Measurements from ENCODE around the gene CACNB3.
A peak's percentile ranks its signal among the peaks of the same experiment; 100 is the strongest.
"Not testable (repeated sequence)": the region's sequence is repeated elsewhere in the genome, so short reads cannot be mapped to it uniquely, and the experiment has no call there.

The CACNB3 gene

DNA sequence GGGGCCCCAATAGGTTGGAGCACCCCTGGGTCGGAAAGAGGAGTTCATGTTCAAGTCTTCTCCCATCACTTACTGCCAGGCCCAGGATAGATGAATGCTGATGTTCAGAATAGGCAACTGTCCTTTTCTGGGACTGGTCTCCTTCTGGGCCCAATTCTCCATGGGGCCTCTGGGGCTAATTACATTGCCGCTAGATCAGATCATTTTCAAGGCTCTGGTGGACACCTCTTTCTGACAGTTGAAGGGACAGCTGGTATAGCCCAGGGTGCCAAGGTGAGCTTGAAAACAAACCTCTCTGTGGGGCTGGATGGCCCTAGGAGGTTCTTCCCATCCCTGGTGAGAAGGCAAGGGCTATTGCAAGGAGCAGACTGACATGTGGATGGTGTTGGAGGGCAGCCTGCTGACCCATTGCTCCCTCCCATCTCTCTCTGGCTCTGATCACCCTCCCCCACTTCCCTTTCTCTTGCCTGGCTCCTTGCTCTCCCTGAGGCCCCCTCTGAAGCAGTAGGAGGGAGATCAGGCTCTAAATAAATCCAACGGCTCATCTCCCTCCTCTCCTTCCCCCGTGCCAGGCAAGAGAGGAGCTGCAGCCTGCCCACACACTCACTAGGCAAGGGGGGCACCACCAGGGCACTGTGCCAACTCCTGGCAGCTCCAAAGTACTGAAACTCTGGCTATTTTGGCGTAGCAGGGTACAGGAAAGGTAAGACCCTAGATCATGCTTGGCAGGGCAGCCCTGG, 1.9 kb downstream of the CACNB3 start:
- no peak for DNase-seq

DNA sequence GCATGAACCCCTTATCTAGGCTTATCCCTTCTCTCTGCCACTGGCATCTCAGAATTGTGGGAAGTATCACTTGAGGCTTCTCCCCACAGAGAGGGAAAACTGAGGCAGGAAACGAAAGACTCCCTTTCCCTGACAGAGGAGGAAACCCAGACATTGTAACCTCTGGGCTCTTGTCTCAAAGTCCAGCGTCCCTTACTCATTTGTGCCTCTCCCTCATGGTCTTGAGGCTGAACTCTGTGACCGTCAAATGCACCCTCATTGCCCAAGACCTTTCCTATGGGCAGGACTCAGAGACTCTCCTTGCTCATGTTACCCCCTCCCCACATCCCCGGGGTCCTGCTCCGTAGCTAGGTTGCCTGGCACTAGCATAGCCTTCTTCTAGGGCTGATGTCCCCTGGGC, 3.8 kb downstream of the CACNB3 start:
- no peak for DNase-seq

DNA sequence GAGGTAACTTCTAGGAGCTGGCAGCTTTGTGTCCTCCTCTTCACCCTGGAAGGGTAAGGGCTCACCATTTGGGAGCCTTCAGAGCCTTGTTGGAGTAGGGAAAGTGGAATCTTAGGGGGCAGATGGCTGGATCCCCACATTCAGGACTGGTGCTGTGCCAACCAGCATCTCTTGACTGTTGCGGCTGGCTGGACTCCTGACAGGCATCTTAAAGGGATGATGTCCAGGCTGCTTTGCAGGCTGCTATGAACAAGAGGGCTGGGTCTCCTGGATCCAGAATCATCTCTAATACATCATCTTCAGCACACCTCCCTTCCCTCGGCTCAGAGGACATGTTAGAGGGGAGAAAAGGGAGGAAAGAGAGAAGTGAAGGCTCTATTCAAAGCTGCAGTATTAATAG, 4.4 kb downstream of the CACNB3 start:
- DNase-seq = no peak

DNA sequence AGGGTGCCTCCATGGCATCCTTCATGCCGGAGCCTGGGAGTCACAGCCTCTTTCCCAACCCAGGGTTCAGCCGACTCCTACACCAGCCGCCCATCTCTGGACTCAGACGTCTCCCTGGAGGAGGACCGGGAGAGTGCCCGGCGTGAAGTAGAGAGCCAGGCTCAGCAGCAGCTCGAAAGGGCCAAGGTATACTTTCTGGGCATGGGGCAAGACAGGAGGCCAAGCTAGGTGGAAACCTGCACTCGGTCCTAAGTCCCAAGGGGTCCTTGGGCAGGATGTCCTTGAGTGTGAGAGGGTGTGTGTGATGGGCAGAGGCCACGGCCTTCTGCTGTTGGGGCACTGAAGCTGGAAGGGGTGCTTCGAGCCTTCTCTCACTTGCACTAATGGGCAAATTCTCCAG, 5.0 kb downstream of the CACNB3 start:
- no peak for DNase-seq

- DNase-seq = no peak
Measured at GRCh38 chr12:48824112-48824511, 5.8 kb downstream of the CACNB3 start.

GRCh38 chr12:48824905-48825304, 6.6 kb downstream of the CACNB3 start:
- no peak for DNase-seq

- no peak for DNase-seq
Measured at GRCh38 chr12:48826209-48826855, 8.0 kb downstream of the CACNB3 start.

GRCh38 chr12:48827026-48827425, 8.7 kb downstream of the CACNB3 start:
- no peak for DNase-seq

DNA sequence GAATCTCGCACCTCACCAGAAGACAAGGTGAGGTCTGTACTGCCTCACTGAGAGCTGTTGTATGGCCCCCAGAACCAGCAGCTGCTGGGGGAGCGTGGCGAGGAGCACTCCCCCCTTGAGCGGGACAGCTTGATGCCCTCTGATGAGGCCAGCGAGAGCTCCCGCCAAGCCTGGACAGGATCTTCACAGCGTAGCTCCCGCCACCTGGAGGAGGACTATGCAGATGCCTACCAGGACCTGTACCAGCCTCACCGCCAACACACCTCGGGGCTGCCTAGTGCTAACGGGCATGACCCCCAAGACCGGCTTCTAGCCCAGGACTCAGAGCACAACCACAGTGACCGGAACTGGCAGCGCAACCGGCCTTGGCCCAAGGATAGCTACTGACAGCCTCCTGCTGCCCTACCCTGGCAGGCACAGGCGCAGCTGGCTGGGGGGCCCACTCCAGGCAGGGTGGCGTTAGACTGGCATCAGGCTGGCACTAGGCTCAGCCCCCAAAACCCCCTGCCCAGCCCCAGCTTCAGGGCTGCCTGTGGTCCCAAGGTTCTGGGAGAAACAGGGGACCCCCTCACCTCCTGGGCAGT, 9.3 kb downstream of the CACNB3 start:
- DNase-seq = no peak

DNA sequence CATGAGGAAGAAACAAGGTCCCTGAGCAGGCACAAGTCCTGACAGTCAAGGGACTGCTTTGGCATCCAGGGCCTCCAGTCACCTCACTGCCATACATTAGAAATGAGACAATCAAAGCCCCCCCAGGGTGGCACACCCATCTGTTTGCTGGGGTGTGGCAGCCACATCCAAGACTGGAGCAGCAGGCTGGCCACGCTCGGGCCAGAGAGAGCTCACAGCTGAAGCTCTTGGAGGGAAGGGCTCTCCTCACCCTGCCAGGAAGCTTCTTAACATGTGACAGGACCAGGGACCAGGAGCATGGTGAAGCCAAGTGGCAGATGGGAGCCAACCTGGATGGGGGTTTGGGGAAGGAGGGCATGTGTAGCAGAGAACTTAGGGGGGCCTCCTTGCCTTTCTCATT, 10.0 kb downstream of the CACNB3 start:
- no peak for DNase-seq

GRCh38 chr12:48828841-48829575, 10.7 kb downstream of the CACNB3 start:
- DNase-seq = no peak

- DNase-seq = no peak
Measured at GRCh38 chr12:48831257-48831656, 13.0 kb downstream of the CACNB3 start.

DNA sequence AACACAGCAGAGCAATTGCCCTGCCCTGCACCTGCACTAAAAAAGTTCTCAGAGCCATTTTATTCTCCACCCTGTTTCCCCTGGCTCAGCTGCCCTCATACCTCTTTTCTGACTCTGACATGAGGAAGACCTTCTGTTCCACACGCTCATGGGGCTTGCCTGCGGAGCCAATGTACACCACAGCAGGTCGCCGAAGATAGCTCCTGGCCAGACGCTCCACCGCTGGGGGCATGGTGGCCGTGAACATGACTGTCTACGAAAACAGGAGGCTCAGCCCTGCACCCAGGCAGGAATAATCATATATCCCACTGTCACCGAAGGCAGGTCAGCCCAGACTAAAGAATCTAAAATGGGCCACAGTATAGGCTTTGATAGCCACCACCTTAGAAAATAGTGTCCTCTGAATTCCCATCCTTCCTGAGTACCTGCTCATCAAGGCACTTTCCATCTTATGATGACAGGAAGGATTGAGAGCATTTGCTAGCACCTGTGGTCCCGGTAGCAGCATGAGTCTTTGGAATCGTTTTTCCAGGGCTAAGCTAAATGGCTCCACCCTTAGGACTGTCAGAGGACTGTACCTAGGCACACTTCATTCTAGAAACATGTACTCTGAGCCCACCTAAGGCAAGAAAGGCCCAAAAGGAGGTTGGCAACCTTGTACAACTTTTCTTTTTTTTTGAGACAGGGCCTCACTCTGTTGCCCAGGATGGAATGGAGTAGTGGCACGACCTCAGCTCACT, 14.2 kb downstream of the CACNB3 start:
- no peak for DNase-seq

GRCh38 chr12:48838048-48838447, 19.8 kb downstream of the CACNB3 start:
- DNase-seq = no peak

GRCh38 chr12:48842021-48842420, 23.7 kb downstream of the CACNB3 start:
- not testable (repeated sequence) for DNase-seq

DNA sequence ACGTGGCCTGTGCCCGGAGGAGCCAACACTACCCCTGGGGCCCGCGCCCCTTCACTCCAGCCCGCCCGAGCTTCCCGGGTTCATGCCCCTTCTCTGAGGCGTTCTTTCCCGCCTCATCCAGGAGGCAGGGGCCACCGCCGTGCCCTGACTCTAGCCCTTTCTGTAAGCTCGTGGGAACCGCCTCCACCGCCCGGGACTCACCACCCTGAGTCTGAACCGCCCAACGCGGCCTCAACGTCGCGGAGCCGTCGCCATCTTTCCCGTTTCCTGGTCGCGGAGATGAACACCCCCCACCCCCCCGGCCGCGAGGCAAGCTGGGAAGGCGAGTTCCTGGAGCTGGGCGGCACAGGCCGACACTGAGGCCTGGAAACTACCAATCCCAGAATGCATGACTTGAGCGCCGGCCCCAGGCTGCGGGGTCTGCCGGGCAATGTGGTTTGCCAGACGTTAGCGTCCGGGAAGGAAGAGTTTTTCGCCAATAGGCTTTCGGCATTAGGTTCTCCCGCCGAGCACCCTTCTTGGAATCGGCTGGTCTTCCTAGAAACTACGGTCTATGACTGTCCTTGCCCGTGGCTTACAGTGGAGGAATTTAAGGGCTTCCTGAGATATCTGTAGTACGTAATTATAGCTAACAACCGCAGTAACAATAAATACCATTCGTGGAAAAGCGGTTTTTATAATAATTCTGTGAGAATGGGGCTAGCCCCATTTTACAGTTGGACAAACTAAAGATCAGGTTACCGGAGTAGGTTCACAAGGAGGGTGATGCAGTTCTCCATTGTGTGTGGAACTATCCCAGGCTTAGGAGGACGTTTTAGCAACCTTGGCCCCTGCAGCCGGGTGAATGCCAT, 33.8 kb downstream of the CACNB3 start, which contains the start of gene DDX23:
TSS of gene DDX23 (minus strand) at position 281 of the 851 bp plus-strand sequence. CDS start 6,381 bp downstream, outside the sequence.
- peak; percentile 89 for DNase-seq

- peak; percentile 87 for DNase-seq
Measured at GRCh38 chr12:48852734-48853688, 34.7 kb downstream of the CACNB3 start.

- no peak for DNase-seq
Measured at GRCh38 chr12:48854488-48854887, 36.2 kb downstream of the CACNB3 start.

GRCh38 chr12:48854932-48855331, 36.6 kb downstream of the CACNB3 start:
- DNase-seq = not testable (repeated sequence)

DNA sequence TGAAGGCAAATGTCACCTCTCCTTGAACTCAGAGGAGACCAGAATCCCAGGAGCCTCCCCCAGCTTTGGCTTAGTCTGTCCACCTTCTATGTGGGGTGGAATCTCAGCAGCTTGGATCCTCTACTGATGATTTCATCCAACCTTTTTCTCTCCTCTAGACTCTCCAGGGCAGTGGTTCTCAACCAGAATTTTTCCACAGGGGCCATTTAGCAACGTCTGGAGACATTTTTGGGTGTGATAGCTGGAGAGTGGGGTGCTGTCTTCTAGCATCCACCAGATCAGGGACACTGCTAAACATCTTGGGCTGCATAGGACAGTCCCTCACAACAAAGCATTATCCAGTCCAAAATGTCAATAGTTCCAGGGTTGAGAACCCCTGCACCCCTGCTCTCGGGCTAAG, 38.1 kb downstream of the CACNB3 start:
- no peak for DNase-seq
